ENCODE measurements around the gene RYR1. TPM values are rescaled to one million over a fixed set of nuclear protein-coding genes. Genes with fewer than 3 reads are reported as not detected.

RYR1 gene
- polyA plus RNA-seq, 1 of the 3 experiments (the other 2 are of a cell fraction): under 0.01 TPM

DNA sequence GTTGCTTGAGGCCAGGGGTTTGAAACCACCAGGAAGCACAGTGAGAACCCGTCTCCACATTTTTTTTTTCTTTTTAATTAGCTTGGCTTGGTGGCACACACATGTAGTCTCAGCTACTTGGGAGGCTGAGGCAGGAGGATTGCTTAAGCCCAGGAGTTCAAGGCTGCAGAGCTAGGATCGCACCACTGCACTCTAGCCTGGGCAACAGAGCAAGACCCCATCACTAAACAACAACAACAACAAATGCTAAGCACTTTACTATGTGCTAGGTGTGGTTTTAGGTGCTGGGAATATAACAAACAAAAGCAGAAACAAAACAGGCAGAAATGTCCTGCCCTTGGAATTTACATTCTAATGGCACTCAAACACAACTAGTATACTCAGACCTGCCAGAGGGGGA, 51.3 kb downstream of the RYR1 start:
- Histone ChIP-seq H3K9ac (no peak overlapping the region), H3K4me2 (no peak overlapping the region), H2AFZ (ENCODE audit: low read depth) (no peak overlapping the region), H3K79me2 (ENCODE audit: insufficient read depth) (no peaks in the 10 kb centered on the region), H3K9me3 (no peaks in the 10 kb centered on the region), H3K4me3 (ENCODE audit: low read depth in 2 of 2, low read length in 1 of 2) (no peak overlapping the region), H3K4me1 (ENCODE audit: control insufficient read depth in 1 of 2, insufficient read depth in 2 of 2, low read depth in 1 of 2, low read length in 1 of 2) (no peaks in the 10 kb centered on the region), H4K20me1 (ENCODE audit: insufficient read depth) (no peaks in the 10 kb centered on the region), H3K9me2 (no peaks in the 10 kb centered on the region), H3K27ac (ENCODE audit: low read depth in 2 of 2, low read length in 1 of 2) (no peak overlapping the region), H3K27me3 (ENCODE audit: insufficient read depth) (peaks cover 76% of the 10 kb centered on the region), H3K36me3 (replicated peaks in 1 of 2; ENCODE audit: control insufficient read depth in 1 of 2, insufficient read depth in 2 of 2, low read length in 1 of 2) (no peaks in the 10 kb centered on the region), H3F3A (replicated peaks; ENCODE audit: insufficient read depth) (no peaks in the 10 kb centered on the region)
- TF ChIP-seq GABPA (IDR thresholded peaks at IDR 0.05; ENCODE audit: low read depth): no peak
- TF ChIP-seq, protein P1, sequence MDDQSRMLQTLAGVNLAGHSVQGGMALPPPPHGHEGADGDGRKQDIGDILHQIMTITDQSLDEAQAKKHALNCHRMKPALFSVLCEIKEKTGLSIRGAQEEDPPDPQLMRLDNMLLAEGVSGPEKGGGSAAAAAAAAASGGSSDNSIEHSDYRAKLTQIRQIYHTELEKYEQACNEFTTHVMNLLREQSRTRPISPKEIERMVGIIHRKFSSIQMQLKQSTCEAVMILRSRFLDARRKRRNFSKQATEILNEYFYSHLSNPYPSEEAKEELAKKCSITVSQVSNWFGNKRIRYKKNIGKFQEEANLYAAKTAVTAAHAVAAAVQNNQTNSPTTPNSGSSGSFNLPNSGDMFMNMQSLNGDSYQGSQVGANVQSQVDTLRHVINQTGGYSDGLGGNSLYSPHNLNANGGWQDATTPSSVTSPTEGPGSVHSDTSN (IDR thresholded peaks at IDR 0.05): no peak
- TF ChIP-seq EZH2phosphoT487 (IDR thresholded peaks at IDR 0.05; ENCODE audit: borderline replicate concordance, low read depth): no peak
- TF ChIP-seq, protein P2, sequence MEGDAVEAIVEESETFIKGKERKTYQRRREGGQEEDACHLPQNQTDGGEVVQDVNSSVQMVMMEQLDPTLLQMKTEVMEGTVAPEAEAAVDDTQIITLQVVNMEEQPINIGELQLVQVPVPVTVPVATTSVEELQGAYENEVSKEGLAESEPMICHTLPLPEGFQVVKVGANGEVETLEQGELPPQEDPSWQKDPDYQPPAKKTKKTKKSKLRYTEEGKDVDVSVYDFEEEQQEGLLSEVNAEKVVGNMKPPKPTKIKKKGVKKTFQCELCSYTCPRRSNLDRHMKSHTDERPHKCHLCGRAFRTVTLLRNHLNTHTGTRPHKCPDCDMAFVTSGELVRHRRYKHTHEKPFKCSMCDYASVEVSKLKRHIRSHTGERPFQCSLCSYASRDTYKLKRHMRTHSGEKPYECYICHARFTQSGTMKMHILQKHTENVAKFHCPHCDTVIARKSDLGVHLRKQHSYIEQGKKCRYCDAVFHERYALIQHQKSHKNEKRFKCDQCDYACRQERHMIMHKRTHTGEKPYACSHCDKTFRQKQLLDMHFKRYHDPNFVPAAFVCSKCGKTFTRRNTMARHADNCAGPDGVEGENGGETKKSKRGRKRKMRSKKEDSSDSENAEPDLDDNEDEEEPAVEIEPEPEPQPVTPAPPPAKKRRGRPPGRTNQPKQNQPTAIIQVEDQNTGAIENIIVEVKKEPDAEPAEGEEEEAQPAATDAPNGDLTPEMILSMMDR (IDR thresholded peaks at IDR 0.05): no peak
- TF ChIP-seq RXRA (IDR thresholded peaks at IDR 0.05; ENCODE audit: borderline replicate concordance, low read depth): no peak
- TF ChIP-seq FOSL2 (IDR thresholded peaks at IDR 0.05; ENCODE audit: borderline replicate concordance, low read depth): no peak
- no peak for TF ChIP-seq MEF2A (IDR thresholded peaks at IDR 0.05; ENCODE audit: borderline replicate concordance, low read depth)
- no peak for TF ChIP-seq RCOR1 (IDR thresholded peaks at IDR 0.05; ENCODE audit: low read length)
- TF ChIP-seq POLR2AphosphoS5 (IDR thresholded peaks at IDR 0.05; ENCODE audit: low read depth, low read length): no peak
- TF ChIP-seq, protein P3, sequence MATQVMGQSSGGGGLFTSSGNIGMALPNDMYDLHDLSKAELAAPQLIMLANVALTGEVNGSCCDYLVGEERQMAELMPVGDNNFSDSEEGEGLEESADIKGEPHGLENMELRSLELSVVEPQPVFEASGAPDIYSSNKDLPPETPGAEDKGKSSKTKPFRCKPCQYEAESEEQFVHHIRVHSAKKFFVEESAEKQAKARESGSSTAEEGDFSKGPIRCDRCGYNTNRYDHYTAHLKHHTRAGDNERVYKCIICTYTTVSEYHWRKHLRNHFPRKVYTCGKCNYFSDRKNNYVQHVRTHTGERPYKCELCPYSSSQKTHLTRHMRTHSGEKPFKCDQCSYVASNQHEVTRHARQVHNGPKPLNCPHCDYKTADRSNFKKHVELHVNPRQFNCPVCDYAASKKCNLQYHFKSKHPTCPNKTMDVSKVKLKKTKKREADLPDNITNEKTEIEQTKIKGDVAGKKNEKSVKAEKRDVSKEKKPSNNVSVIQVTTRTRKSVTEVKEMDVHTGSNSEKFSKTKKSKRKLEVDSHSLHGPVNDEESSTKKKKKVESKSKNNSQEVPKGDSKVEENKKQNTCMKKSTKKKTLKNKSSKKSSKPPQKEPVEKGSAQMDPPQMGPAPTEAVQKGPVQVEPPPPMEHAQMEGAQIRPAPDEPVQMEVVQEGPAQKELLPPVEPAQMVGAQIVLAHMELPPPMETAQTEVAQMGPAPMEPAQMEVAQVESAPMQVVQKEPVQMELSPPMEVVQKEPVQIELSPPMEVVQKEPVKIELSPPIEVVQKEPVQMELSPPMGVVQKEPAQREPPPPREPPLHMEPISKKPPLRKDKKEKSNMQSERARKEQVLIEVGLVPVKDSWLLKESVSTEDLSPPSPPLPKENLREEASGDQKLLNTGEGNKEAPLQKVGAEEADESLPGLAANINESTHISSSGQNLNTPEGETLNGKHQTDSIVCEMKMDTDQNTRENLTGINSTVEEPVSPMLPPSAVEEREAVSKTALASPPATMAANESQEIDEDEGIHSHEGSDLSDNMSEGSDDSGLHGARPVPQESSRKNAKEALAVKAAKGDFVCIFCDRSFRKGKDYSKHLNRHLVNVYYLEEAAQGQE (IDR thresholded peaks at IDR 0.05; ENCODE audit: low read depth, low read length): no peak
- no peak for TF ChIP-seq FOXM1 (IDR thresholded peaks at IDR 0.05; ENCODE audit: low read depth)
- no peak for TF ChIP-seq NRF1 (IDR thresholded peaks at IDR 0.05; ENCODE audit: low read depth, low read length)
- ChIA-PET CTCF (no interaction called here), POLR2A (no interaction called here)
- no peak for DNase-seq
- 46% methylated on average over 2 of the region's 2 CpGs for WGBS (ENCODE audit: low lambda C conversion rate)

Data from SK-N-SH (cell line).